Measurements from ENCODE around the gene RGS16.

GRCh38 chr1:182564406-182565004, 39.7 kb downstream of the RGS16 start:
- TF ChIP-seq CTCF (tag by site-specific recombination; IDR thresholded peaks at IDR 0.05) (no peak), ZNF548 (tag by site-specific recombination; IDR thresholded peaks at IDR 0.05) (no peak), ZNF558 (tag by site-specific recombination; IDR thresholded peaks at IDR 0.05) (no peak), ZNF513 (tag by site-specific recombination; IDR thresholded peaks at IDR 0.05) (no peak), PRDM1 (tag by site-specific recombination; IDR thresholded peaks at IDR 0.05) (no peak), ZNF274 (IDR thresholded peaks at IDR 0.05; ENCODE audit: low read length) (no peak), ZNF274 (tag by site-specific recombination; IDR thresholded peaks at IDR 0.05; ENCODE audit: borderline replicate concordance) (no peak), ZNF639 (tag by site-specific recombination; IDR thresholded peaks at IDR 0.05) (no peak), ZNF571 (tag by site-specific recombination; IDR thresholded peaks at IDR 0.05) (no peak), ZNF341 (tag by site-specific recombination; IDR thresholded peaks at IDR 0.05; ENCODE audit: low read depth) (no peak), ZNF362 (tag by site-specific recombination; IDR thresholded peaks at IDR 0.05) (no peak)

Measured in HEK293 (cell line).